ENCODE data around the gene OSBP2. TPM values are rescaled to one million over a fixed set of nuclear protein-coding genes. Genes with fewer than 3 reads are reported as not detected.

The OSBP2 gene
- total RNA-seq, 2 experiments from 2014 or later = 0.58 to 0.72 TPM

DNA sequence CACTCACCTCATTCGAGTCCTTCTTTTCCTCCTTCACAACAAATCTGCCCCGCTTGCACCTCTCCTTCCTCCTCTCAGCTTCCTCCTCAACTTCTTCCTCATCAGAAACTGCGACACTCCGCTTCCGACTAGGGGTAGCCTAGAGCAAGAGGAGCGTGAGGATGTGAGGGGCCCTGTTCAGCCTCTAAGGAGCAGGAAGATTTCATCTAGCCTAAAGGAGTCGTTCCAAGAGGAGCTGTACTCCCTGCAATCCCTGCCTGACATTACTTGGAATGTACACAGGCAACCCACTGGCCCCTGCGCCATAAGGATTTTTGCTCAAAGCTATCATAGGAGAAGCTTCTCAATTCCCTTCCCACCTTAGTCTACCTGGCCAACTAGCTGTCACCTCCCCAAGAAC, 239.4 kb downstream of the OSBP2 start:
- POLR2A ChIA-PET = interaction anchor here (0.9 to 1.1 kb wide), 2 partner anchors 13 to 228 kb away, joined by 3 read pairs; no protein-coding TSS in a partner anchor
- intact Hi-C loops (cut with micrococcal nuclease) = no loop called here
- CTCF ChIA-PET = no interaction called here
- peaks cover 70% of the 10 kb centered on the region for H3K36me3 Mint-ChIP-seq (ENCODE audit: low read depth)
- H3K27ac Mint-ChIP-seq = no peak overlapping the region
- ATAC-seq (no peak), DNase-seq (no peak)
- no peaks in the 10 kb centered on the region for H3K27me3 Mint-ChIP-seq
- H3K9me3 Mint-ChIP-seq = no peaks in the 10 kb centered on the region
- H3K4me3 Mint-ChIP-seq = no peak overlapping the region
- TF ChIP-seq, protein P1, sequence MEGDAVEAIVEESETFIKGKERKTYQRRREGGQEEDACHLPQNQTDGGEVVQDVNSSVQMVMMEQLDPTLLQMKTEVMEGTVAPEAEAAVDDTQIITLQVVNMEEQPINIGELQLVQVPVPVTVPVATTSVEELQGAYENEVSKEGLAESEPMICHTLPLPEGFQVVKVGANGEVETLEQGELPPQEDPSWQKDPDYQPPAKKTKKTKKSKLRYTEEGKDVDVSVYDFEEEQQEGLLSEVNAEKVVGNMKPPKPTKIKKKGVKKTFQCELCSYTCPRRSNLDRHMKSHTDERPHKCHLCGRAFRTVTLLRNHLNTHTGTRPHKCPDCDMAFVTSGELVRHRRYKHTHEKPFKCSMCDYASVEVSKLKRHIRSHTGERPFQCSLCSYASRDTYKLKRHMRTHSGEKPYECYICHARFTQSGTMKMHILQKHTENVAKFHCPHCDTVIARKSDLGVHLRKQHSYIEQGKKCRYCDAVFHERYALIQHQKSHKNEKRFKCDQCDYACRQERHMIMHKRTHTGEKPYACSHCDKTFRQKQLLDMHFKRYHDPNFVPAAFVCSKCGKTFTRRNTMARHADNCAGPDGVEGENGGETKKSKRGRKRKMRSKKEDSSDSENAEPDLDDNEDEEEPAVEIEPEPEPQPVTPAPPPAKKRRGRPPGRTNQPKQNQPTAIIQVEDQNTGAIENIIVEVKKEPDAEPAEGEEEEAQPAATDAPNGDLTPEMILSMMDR (IDR thresholded peaks at IDR 0.05) = no peak
- peaks cover 17% of the 10 kb centered on the region for H3K4me1 Mint-ChIP-seq (ENCODE audit: low read depth)

DNA sequence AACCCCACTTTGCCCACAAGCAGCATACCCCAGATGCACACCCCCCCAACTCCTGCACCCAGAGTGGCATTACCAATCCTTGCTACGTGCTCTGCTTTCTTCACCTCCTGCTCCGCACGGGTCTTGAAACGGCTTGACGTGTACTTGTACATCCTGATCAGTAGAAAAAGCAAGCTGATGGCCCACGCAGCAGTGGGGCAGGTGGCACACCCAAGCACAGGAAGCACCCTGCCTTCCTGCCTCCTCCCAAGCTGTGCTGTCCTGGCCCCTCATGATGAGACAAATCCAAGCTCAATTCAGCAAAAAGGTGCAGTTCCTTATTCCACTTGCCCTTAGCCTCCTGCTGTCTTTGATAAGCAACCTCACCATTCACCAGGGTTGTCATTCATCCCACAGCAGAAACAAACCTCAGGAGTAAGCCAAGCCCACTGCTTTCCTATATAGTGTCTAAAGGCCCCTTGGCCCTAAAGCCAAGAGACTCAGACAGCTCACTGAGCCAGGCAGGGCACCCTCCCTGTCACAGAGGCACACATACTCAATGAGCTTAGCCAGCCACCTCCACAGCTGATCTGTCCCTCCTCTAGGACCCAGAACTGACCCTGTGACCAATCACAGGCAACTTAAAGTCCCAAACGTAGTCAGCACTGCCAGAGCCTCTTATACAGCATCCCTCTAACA, 246.2 kb downstream of the OSBP2 start:
- H3K27me3 Mint-ChIP-seq = no peaks in the 10 kb centered on the region
- H3K4me3 Mint-ChIP-seq = peak overlapping the region; percentile 35
- ChIA-PET POLR2A (interaction anchor here (0.9 to 3.9 kb wide), 6 partner anchors 9 to 150 kb away, joined by 3 to 19 read pairs (median 3); partner anchors contain the start of genes MORC2 and TUG1), CTCF (interaction anchor here (1.0 to 5.9 kb wide), 6 partner anchors 9 to 143 kb away, joined by 3 to 44 read pairs (median 3); partner anchors contain the start of genes SMTN and TUG1)
- no peaks in the 10 kb centered on the region for H3K9me3 Mint-ChIP-seq
- H3K36me3 Mint-ChIP-seq (ENCODE audit: low read depth) = peaks cover 75% of the 10 kb centered on the region
- peaks cover 67% of the 10 kb centered on the region for H3K4me1 Mint-ChIP-seq (ENCODE audit: low read depth)
- ATAC-seq (peak; percentile 70), DNase-seq (peak; percentile 71)
- intact Hi-C loops (cut with micrococcal nuclease) = loop anchor here (5.0 kb wide), 1 partner anchor 141 kb away; the partner anchor contains the start of gene SMTN
- peak overlapping the region; percentile 81 for H3K27ac Mint-ChIP-seq
- TF ChIP-seq, protein P1 (IDR thresholded peaks at IDR 0.05) = no peak

DNA sequence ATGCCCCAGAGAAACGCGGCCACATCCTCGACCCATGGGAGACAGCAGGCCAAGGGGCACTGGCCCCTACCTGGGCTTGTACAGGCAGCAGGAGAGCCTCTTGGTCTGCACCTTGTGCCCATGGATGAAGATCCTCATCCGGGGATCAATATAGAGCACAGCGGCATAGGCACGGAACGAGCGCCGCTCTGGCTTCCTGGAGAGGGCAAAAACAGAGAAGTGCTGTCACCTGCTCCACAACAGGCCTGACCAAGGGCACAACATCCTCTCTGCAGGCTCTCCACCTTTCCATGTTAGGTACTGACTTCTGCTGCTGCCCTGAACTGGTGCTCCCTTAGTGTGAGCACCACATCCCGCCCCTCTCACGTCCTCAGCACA, 246.7 kb downstream of the OSBP2 start:
- DNase-seq = no peak
- intact Hi-C loops (cut with micrococcal nuclease) = loop anchor here (5.0 kb wide), 1 partner anchor 141 kb away; the partner anchor contains the start of gene SMTN

DNA sequence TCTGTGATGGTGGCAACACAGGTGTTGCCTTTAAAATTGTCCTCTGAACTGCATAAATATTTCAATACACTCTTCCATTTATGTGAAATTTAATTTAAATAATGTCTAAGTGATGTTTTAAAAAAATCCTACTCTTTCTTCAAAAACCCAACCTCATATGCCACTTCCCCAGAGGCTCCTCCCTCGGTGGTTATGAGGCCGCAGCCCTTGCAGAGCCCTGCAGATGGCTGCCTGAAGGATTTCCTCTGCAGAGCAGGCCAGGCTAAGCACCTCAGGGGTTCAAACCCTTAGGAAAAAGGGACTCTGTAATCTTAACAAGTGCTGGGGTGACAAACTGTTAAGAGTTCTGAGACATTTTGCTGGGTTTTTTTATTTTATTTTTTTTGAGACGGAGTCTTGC, 248.7 kb downstream of the OSBP2 start:
- peaks cover 62% of the 10 kb centered on the region for H3K36me3 Mint-ChIP-seq (ENCODE audit: low read depth)

More for the DNA sequence above, 246.7 kb downstream of the OSBP2 start:
- Mint-ChIP-seq H3K36me3 (ENCODE audit: low read depth) (peaks cover 75% of the 10 kb centered on the region), H3K4me3 (no peak overlapping the region), H3K4me1 (ENCODE audit: low read depth) (peaks cover 72% of the 10 kb centered on the region), H3K9me3 (no peaks in the 10 kb centered on the region), H3K27me3 (no peaks in the 10 kb centered on the region), H3K27ac (peak overlapping the region; percentile 81)
- CTCF ChIA-PET = interaction anchor here (1.0 to 5.9 kb wide), 3 partner anchors 21 to 142 kb away, joined by 3 to 44 read pairs (median 3); partner anchors contain the start of gene SMTN
- ATAC-seq = peak; percentile 26
- POLR2A ChIA-PET = interaction anchor here (0.9 to 3.9 kb wide), 6 partner anchors 10 to 149 kb away, joined by 3 to 19 read pairs (median 3); no protein-coding TSS in a partner anchor
- TF ChIP-seq, protein P1 (IDR thresholded peaks at IDR 0.05) = no peak

More for the DNA sequence above, 248.7 kb downstream of the OSBP2 start:
- DNase-seq = peak; percentile 68
- peak; percentile 61 for ATAC-seq
- POLR2A ChIA-PET = no interaction called here
- Mint-ChIP-seq H3K4me1 (ENCODE audit: low read depth) (peaks cover 69% of the 10 kb centered on the region), H3K27ac (peak overlapping the region; percentile 23), H3K27me3 (no peaks in the 10 kb centered on the region), H3K4me3 (no peak overlapping the region), H3K9me3 (no peaks in the 10 kb centered on the region)
- TF ChIP-seq, protein P1 (IDR thresholded peaks at IDR 0.05) = no peak
- CTCF ChIA-PET = interaction anchor here (5.9 kb wide), 1 partner anchor 140 kb away, joined by 44 read pairs; the partner anchor contains the start of gene SMTN
- intact Hi-C loops (cut with micrococcal nuclease) = loop anchor here (5.0 kb wide), 1 partner anchor 139 kb away; the partner anchor contains the start of gene SMTN

Data from activated CD8-positive, alpha-beta T cell treated with anti-CD3 and anti-CD28 coated beads for 36 hours (primary cell).